Measurements from ENCODE around the gene HTR3C. TPM values are rescaled to one million over a fixed set of nuclear protein-coding genes. Genes with fewer than 3 reads are reported as not detected.

HTR3C gene
- total RNA-seq, 1 donor from 2014 or later = not detected

DNA sequence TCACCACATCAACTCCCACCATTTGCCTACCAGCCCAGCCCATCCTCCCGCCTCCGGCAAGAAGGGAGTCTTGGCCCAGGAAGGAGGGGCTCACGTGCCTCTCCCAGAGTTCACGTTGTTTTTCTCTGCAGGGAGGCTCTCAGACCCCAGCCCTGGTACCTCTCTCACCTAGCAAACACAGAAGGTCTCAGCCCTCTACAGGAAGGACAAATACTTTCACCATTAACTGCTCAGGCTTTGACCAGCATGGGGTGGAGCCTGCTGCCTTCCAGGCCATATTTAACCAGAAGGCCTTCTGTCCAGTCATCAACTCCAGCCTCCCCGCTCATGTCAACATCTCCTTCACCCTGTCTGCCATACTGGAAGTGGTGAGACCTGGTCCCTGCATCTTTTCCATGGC is 25.0 kb downstream of the HTR3C start:
- DNase-seq (no peak), ATAC-seq (ENCODE audit: poor library complexity) (no peak)
- intact Hi-C loops (cut with DNase I) = no loop called here

- no peak for DNase-seq
- no peak for ATAC-seq (ENCODE audit: poor library complexity)
- intact Hi-C loops (cut with DNase I) = no loop called here
Measured at GRCh38 chr3:184078851-184079250, 26.0 kb downstream of the HTR3C start.

DNA sequence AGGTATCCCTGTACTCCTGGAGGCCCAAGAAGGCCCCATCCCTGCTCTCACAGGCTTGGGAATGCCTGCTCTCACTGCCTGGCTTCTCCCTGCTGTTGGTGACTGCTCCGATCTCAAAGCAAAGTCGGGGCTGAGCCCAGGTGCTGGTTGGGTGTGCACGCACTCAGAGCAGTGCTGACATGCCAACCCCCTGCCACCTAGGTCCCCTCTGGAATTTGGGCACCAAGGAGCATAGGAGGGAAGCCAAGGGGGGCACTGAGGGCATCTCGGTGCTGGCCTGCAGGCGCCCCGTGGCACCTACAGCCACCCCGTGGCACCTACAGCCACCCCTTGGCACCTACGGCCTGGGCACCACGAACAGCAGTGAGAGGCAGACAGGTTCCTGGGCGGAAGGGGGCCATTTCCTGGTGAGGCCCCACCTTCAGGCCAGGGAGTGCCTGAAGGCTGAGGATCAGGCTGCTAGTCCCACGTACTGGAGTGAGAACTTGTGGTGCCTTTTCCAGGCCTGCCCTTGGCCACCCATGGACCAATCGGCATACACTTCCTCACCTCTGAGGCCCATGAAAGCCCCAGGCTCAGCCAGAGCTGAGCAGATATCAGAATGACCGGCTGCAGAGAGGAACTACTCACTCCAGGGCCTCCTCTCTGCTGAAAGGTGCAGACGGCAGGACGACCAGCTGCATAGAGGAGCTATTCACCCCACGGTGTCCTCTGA is 28.4 kb downstream of the HTR3C start:
- no peak for DNase-seq
- intact Hi-C loops (cut with DNase I) = no loop called here
- no peak for ATAC-seq (ENCODE audit: poor library complexity)

DNA sequence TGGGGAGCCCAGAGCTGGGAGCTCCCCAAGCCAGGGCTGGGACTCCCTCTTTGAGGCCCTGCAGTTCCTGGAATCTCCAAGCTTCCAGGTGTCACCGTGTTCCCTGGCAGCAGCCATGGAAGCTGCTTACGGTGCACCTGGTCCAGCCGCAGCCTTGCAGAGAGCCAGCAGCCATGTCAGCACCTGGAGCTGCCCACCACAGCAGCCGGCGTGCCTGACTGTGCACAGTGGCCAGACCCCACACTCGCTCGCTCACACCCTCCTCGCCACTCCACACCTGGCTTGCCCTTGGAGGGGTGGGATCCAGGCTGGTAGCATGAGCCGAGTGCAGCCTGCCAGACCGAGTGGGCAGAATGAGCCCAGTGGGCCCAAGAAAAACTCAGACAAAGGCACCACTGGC is 29.2 kb downstream of the HTR3C start:
- ATAC-seq (ENCODE audit: poor library complexity) = no peak
- DNase-seq = no peak
- intact Hi-C loops (cut with DNase I) = no loop called here

- intact Hi-C loops (cut with DNase I) = no loop called here
- ATAC-seq (ENCODE audit: poor library complexity) = no peak
Measured at GRCh38 chr3:184082465-184082864, 29.6 kb downstream of the HTR3C start.

DNA sequence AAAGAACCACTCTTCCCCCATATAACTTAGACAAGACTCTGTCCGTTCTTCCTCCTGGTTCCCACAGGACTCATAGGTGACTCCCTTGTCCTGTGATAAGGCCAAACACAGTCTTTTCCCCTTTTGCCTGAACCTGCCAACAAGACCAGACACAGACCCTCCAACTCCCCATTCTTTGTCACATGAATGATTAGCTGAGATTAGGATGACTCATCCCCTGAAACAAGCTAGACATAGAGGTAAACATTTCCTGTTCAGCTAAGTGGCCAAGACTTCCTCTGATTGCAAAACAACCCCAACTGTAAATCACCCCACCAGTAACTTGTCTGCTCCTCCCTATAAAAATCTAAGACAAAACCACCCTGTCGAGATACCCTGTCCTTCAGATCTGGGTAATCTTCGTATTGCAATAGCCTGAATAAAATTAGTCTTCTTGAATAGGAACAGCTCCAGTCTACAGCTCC is 32.6 kb downstream of the HTR3C start:
- intact Hi-C loops (cut with DNase I) = no loop called here
- DNase-seq (no peak), ATAC-seq (ENCODE audit: poor library complexity) (no peak)

More at GRCh38 chr3:184082465-184082864, 29.6 kb downstream of the HTR3C start:
- DNase-seq = no peak

- DNase-seq (no peak), ATAC-seq (ENCODE audit: poor library complexity) (no peak)
- intact Hi-C loops (cut with DNase I) = no loop called here
Measured at GRCh38 chr3:184092199-184092598, 39.4 kb downstream of the HTR3C start.

DNA sequence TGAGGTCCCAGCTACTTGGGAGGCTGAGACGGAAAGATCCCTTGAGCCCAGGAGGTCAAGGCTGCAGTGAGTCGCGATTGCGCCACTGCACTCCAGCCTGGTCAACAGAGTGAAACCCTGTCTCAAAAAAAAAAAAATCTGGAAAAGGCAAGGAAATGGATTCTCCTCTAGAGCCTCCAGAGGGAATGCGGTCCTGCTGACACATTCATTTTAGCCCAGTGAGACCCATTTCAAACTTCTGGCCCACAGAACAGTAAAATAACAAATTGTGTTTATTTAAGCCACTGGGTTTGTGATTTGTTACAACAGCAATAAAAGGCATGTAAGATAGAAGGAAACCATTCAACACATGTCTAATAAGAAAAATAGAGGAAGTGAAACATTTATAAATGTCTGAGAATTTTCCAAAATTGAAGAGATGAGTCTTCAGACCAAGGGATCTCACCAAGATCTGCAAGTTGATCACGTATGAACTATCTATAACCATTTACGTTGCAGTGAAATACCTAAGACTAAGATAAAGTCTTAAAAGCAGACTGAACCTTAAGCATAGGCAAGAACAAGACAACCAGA is 44.0 kb downstream of the HTR3C start, which contains the start of gene HTR3E:
HTR3E (plus strand) TSS at position 254 of the 573 bp plus-strand sequence. CDS start 466 bp downstream, outside the sequence.
- DNase-seq (no peak), ATAC-seq (ENCODE audit: poor library complexity) (no peak)
- intact Hi-C loops (cut with DNase I) = no loop called here

DNA sequence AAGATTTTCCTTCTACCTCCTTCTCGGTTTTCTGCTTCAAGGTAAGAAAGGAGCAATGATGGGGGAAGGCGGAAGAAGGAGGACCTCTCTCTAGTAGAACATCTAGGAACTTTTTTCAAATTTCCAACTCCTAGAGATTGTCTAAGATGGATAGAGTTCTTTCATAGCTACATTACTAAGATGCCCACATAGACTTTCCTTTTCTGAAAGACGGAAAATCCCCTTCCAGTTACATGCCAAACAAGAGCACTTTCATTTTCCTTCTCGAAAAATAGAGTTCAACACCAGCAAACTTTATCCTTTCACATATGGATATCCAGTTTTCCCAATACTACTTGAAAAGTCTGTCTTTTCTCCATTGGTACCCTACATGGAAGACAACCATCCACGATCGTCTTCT is 44.7 kb downstream of the HTR3C start:
- intact Hi-C loops (cut with DNase I) = no loop called here
- ATAC-seq (ENCODE audit: poor library complexity) (no peak), DNase-seq (no peak)

DNA sequence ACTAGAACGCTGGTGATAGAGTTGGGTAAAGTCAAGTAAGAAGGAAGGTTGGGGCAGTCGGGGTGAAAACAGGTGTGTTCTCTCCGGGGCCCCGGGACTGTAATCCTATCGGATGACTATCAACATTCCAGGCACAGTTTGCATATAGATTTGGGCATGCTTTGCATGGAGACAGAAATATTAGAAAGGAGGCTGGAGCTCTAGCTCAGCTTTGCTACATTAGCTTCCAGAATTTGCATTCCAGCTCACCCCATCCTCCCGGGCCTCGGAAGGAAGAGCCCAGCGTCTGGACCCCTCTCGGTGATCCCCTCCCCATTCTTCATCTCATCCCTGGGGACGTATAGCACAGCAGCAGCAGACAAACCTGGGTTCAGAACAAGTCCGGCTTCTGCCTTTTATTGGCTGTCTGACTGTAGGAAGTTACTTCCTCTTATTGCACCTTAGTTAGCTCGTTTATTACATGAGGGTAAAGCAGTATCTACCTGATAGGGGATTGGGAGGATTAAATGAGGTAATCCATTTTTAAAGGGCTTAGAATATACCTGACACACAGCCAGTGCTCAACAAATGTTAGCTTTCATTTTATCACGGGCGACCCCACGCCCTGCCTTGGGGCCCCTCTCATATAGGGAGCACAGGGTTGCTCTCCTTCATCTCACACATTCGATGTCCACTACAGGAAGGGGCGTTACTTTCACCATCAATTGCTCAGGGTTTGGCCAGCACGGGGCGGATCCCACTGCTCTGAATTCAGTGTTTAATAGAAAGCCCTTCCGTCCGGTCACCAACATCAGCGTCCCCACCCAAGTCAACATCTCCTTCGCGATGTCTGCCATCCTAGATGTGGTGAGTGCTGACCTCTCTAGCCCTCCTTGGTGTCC is 47.2 kb downstream of the HTR3C start:
- DNase-seq (no peak), ATAC-seq (ENCODE audit: poor library complexity) (no peak)
- intact Hi-C loops (cut with DNase I) = no loop called here

Other genes with a start within 250 kb of the HTR3C start
- 3.0 TPM for gene MAP6D1, start 227.5 kb upstream of the HTR3C start, total RNA-seq
- gene PARL, start 168.2 kb upstream of the HTR3C start, total RNA-seq = 57.2 TPM
- 44.5 TPM for gene ABCC5, start 35.2 kb upstream of the HTR3C start, total RNA-seq
- gene HTR3D, start 21.3 kb upstream of the HTR3C start, total RNA-seq = not detected
- gene HTR3E, start 44.0 kb downstream of the HTR3C start, total RNA-seq = not detected
- gene EIF2B5, start 82.3 kb downstream of the HTR3C start, total RNA-seq = 31.4 TPM
- gene DVL3, start 102.3 kb downstream of the HTR3C start, total RNA-seq = 60.6 TPM
- gene AP2M1, start 121.8 kb downstream of the HTR3C start, total RNA-seq = 253 TPM
- gene ABCF3, start 133.2 kb downstream of the HTR3C start, total RNA-seq = 69.3 TPM
- gene VWA5B2, start 176.5 kb downstream of the HTR3C start, total RNA-seq = not detected
- gene ALG3, start 195.9 kb downstream of the HTR3C start, total RNA-seq = 14.9 TPM
- 1.6 TPM for gene EEF1AKMT4, start 196.6 kb downstream of the HTR3C start, total RNA-seq
- gene CAMK2N2, start 208.5 kb downstream of the HTR3C start, total RNA-seq = not detected
- not detected for gene ECE2, start 223.0 kb downstream of the HTR3C start, total RNA-seq
- 237 TPM for gene PSMD2, start 246.2 kb downstream of the HTR3C start, total RNA-seq